ENCODE data around the gene SCN4B.

SCN4B gene

DNA sequence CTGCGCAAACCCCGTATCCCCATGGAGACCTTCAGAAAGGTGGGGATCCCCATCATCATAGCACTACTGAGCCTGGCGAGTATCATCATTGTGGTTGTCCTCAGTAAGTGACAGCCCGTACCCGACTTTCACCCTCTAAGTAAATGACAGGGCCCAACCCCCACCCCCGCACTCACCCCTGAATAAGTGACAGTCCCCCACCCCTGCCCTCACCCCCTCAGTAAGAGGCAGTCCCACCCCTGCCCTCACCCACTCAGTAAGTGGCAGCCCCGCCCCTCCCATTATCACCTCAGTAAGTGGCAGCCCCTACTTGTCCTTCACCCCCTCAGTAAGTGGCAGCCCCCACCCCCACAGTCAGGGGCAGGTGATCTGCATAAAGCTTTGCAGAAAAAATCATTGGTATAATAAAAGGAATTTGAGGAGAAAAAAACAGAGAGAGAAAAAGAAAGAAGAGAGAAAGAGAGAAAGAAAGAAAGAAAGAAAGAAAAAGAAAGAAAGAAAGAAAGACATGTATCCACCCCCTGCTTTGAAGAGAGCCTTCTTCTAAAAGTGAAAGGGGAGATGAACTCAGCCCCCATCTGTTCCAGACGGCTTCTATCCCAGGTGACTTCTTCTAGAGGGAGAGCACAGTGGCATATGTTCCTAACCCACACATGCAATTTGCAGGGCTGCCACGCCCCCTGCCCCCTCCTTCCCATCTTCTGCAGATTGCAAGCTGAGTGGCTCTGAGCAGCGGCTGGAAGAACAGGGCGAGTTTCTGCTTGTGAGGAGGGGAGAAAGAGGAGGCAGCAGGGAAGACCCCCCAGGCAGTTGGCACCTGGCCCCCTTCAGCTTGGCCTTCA, 53.4 kb downstream of the SCN4B start:
- DNase-seq, result no peak

GRCh38 chr11:118095967-118096367, 56.7 kb downstream of the SCN4B start:
- no peak for DNase-seq

DNA sequence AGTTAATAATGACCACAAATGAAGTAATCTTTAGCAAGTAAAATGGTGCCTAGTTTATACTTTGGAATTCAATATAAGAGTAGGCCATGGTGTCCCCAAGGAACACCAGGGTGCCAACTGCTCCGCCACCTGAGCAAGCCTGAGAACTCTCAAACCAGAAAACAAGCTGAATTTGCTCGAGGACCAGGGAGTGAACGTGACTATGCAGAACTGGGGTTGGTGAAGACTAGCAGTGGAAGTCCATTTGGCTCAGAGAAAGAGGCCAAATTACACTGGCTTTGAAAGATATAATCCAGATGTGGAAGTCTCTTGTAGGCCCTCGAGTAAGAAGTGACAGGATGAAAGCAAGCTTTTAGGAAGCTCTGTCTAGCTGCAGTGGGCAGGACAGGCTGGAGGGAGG, 57.1 kb downstream of the SCN4B start:
- DNase-seq, result no peak

DNA sequence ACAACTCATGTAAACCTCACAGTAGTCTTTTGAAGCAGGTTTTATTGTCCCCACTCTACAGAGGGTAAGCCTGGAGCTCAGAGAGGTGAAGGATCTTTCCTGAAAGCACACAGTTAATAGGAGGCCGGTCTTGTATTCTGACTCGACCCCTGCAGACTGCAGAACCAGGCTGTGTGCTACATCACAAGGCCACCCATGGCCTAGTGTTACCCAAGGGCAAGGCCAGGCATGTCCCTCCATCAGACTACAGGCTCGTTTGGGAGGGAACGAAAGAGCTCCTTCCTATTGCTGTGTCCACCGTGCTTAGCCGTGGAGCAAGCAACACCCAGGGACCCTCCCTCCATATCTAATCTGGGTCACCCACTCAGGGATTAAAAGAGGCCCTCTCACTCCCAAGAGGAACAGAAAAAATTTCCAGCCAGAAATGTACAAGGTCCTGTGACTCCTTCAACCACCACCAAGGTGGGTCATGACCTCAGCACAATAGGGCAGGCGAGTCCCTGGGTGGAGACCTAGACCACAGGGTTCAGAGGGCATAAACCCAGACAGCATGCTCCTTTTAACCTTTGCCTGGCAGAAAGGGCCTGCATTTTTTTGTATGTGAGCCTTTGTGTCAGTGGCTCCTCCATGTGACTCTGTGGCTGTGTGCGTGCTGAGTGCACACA, 59.6 kb downstream of the SCN4B start:
- no peak for DNase-seq

- DNase-seq, result no peak
Observed at GRCh38 chr11:118091690-118092089, 60.9 kb downstream of the SCN4B start.

- no peak for DNase-seq
Observed at GRCh38 chr11:118090545-118091162, 62.0 kb downstream of the SCN4B start.

GRCh38 chr11:118088531-118088930, 64.1 kb downstream of the SCN4B start:
- no peak for DNase-seq

- no peak for DNase-seq
Observed at GRCh38 chr11:118087931-118088330, 64.7 kb downstream of the SCN4B start.

DNA sequence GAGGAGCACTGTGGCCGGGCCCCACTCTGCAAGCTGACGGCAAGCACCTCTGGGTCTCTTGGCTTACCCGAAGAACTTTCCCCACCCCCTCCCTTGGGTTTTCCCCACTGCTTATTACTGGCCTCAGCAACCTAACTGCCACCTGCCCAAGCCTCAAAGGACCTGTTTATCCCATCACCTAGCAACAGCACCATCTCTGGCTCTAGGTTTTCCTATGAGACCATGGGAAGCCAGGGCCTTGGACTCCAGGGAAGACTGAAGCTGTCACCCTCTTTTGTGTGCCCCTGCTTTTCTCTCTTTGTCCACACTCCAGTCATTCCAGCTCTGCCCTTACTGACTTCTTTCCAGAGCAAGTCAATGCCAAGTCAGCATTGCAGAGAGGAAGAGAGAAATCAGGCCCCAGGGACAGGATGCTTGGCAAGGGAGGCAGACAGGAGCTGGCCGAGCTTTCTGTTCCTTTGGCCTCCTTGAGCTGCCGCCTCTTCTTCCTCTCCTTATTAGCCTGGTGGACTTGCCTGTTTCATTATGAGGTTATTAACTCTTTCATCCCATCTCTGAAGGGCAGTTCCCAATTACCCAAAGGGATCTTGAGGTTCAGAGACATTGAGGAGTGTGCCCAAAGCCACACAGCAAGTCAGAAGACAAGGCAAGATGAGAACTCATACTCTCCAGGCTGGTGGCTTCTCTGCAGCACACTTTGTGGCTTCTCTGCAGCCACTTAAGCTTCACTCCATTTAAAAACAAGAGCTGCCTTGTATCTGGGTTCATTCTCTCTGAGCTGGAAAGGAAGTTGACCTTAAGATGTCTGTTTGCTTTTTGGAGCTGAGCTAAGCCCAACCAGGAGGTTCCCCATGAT, 65.5 kb downstream of the SCN4B start, which contains the start of gene SMIM35:
Gene SMIM35 (minus strand): TSS at position 51 of the 856 bp plus-strand sequence. CDS start 206 bp downstream, outside the sequence.
- DNase-seq, result no peak

DNA sequence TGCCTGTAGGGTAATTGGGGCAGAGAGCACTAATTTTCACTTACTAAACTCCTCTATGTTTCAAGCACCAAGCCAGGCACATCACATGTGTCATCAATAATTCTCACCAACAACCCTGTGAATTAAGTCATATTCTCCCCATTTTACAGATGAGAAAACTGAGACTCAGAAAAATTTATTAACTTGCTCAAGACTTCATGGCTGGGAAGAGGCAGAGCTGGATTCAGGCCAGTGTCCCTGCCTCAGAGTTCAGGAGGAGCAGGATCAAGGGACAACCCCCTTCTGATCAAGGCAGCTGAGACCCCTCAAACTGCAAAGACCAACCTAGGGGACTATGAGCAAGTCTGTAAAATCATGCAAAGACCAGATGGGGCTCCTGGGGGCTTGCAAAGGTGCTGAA, 68.0 kb downstream of the SCN4B start:
- no peak for DNase-seq

GRCh38 chr11:118084247-118084646, 68.4 kb downstream of the SCN4B start:
- no peak for DNase-seq

Data from activated CD4-positive, alpha-beta T cell treated with anti-CD3 and anti-CD28 coated beads for 1 hour (primary cell).